Vagina (tissue), 2 donors: ENCODE results near the gene CRADD.

Experiments
- POLR2AphosphoS5 ChIP-seq, 2 donors: sonication (generic); formaldehyde crosslinking; IDR thresholded peaks; one replicate each; pipeline ENCODE4 v1.9.0; 2017; ENCODE audit warnings: antibody characterized with exemption in 2 of 2, mild to moderate bottlenecking in 2 of 2, low read depth in 1 of 2; ENCODE audit not compliant: insufficient read depth in 1 of 2
- TF ChIP-seq, protein P1 (sequence below), 3 experiments: fragments of 450-650 bp in 2 of 3; fragments of 200-600 bp in 1 of 3; sonication (generic) in 1 of 3; IDR thresholded peaks; one replicate each; pipeline ENCODE4 v1.5.1; 2017 to 2019; ENCODE audit warnings: antibody characterized with exemption in 3 of 3, mild to moderate bottlenecking in 2 of 3, moderate library complexity in 2 of 3

DNA sequence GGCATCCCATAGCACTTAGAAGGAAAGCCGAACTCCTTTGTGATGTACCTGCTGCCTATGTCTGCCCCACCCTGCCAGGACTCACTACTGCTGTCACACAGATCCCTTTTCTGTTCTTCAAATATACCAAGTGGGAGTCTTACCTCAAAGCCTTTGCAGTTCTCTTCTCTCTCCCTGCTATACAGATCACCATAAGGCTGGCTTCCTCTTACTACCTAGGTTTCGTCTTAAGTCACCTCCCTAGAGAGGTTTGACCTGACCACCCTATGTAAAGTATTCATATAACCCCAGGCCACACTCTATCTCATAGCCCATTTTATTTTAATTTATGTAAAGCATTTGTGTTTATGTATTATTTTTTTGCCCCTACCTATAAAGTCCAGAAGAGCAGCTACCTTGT is 117.6 kb downstream of the CRADD start:
- TF ChIP-seq, protein P1, sequence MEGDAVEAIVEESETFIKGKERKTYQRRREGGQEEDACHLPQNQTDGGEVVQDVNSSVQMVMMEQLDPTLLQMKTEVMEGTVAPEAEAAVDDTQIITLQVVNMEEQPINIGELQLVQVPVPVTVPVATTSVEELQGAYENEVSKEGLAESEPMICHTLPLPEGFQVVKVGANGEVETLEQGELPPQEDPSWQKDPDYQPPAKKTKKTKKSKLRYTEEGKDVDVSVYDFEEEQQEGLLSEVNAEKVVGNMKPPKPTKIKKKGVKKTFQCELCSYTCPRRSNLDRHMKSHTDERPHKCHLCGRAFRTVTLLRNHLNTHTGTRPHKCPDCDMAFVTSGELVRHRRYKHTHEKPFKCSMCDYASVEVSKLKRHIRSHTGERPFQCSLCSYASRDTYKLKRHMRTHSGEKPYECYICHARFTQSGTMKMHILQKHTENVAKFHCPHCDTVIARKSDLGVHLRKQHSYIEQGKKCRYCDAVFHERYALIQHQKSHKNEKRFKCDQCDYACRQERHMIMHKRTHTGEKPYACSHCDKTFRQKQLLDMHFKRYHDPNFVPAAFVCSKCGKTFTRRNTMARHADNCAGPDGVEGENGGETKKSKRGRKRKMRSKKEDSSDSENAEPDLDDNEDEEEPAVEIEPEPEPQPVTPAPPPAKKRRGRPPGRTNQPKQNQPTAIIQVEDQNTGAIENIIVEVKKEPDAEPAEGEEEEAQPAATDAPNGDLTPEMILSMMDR (IDR thresholded peaks at IDR 0.05) = no peak
- TF ChIP-seq POLR2AphosphoS5 (IDR thresholded peaks at IDR 0.05; ENCODE audit: insufficient read depth in 1 of 2, low read depth in 1 of 2) = no peak
